GM19397 (cell line): ENCODE measurements around the gene TFPI.

ENCODE experiments used
- ATAC-seq: cut with Tn5 transposase; IDR thresholded peaks from one replicate; pipeline ENCODE4 v1.9.1; 2021; ENCODE audit warnings: mild to moderate bottlenecking, moderate library complexity; ENCODE audit not compliant: unreplicated experiment

The TFPI gene

GRCh38 chr2:187506416-187506815 is 47.8 kb downstream of the TFPI start:
- no peak for ATAC-seq

- ATAC-seq: no peak
Measured at GRCh38 chr2:187505065-187505672, 49.1 kb downstream of the TFPI start.

GRCh38 chr2:187504312-187504921 is 49.8 kb downstream of the TFPI start:
- ATAC-seq: no peak

GRCh38 chr2:187503700-187504099 is 50.5 kb downstream of the TFPI start:
- ATAC-seq: no peak

- no peak for ATAC-seq
Measured at GRCh38 chr2:187502467-187502866, 51.8 kb downstream of the TFPI start.

- ATAC-seq: no peak
Measured at GRCh38 chr2:187500585-187501359, 53.5 kb downstream of the TFPI start.

- ATAC-seq: peak; percentile 84
Measured at GRCh38 chr2:187499941-187500532, 54.2 kb downstream of the TFPI start.

GRCh38 chr2:187497858-187498463 is 56.3 kb downstream of the TFPI start:
- ATAC-seq: no peak

GRCh38 chr2:187497140-187497539 is 57.1 kb downstream of the TFPI start:
- ATAC-seq: no peak

GRCh38 chr2:187495324-187495723 is 58.9 kb downstream of the TFPI start:
- ATAC-seq: no peak

- no peak for ATAC-seq
Measured at GRCh38 chr2:187493877-187494568, 60.2 kb downstream of the TFPI start.

GRCh38 chr2:187493180-187493579 is 61.1 kb downstream of the TFPI start:
- ATAC-seq: no peak

- ATAC-seq: no peak
Measured at GRCh38 chr2:187486241-187486640, 68.0 kb downstream of the TFPI start.

- ATAC-seq: no peak
Measured at GRCh38 chr2:187485523-187485922, 68.7 kb downstream of the TFPI start.

- ATAC-seq: no peak
Measured at GRCh38 chr2:187483537-187483936, 70.7 kb downstream of the TFPI start.

GRCh38 chr2:187482796-187483195 is 71.4 kb downstream of the TFPI start:
- ATAC-seq: peak; percentile 38

GRCh38 chr2:187481543-187481942 is 72.7 kb downstream of the TFPI start:
- no peak for ATAC-seq

- ATAC-seq: no peak
Measured at GRCh38 chr2:187478719-187479118, 75.5 kb downstream of the TFPI start.

- no peak for ATAC-seq
Measured at GRCh38 chr2:187477051-187477450, 77.2 kb downstream of the TFPI start.

- ATAC-seq: no peak
Measured at GRCh38 chr2:187475499-187476248, 78.6 kb downstream of the TFPI start.
